B cell (primary cell): ENCODE measurements around the gene JAML. TPM values are rescaled to one million over a fixed set of nuclear protein-coding genes. Genes with fewer than 3 reads are reported as not detected.

ENCODE experiments used
- ATAC-seq: fragments of 200-7000 bp; cut with Tn5 transposase; one replicate; pipeline ENCODE4 v1.10.0; 2021; ENCODE audit warnings: low read depth, mild to moderate bottlenecking, moderate number of reproducible peaks, moderate library complexity
- CTCF ChIA-PET: fragments of 350-600 bp; sonication (Branson Sonifier 250); formaldehyde crosslinking; loops from one replicate; lab custom pipeline; 2021; ENCODE audit warnings: antibody characterized with exemption, inconsistent platforms; lab: Charles Lee
- POLR2A ChIA-PET: fragments of 350-600 bp; sonication (Branson Sonifier 250); formaldehyde crosslinking; loops from one replicate; lab custom pipeline; 2021; ENCODE audit warnings: antibody characterized with exemption; lab: Charles Lee
- DNase-seq: peaks from one replicate; pipeline ENCODE4 v3.0.0; 2013
- H2AFZ ChIP-seq: 2 replicates; pipeline ENCODE4 v1.6.1; 2012; ENCODE audit warnings: mild to moderate bottlenecking, low read depth, low read length; ENCODE audit not compliant: insufficient read depth, poor library complexity, severe bottlenecking
- H3K27ac ChIP-seq, 2 donors: 1 replicate in 1 of 2; 2 replicates in 1 of 2; pipeline ENCODE4 v1.5.1; 2012 to 2013; ENCODE audit warnings: low read length in 2 of 2, mild to moderate bottlenecking in 2 of 2, moderate library complexity in 1 of 2
- H3K27me3 ChIP-seq, 4 experiments: fragments of 200-600 bp in 1 of 4; sonication (generic) in 1 of 4; replicated peaks in 1 of 4; 1 replicate in 2 of 4; 2 replicates in 2 of 4; pipeline versions ENCODE4 v1.6.1 to v1.7.0; 2013 to 2016; ENCODE audit warnings: low read length in 3 of 4, mild to moderate bottlenecking in 2 of 4, mixed read lengths in 1 of 4, moderate library complexity in 1 of 4; ENCODE audit not compliant: insufficient read depth in 4 of 4, control insufficient read depth in 3 of 4; ENCODE audit errors: control extremely low read depth in 1 of 4
- H3K36me3 ChIP-seq, 2 experiments: replicated peaks in 1 of 2; 1 replicate in 1 of 2; 2 replicates in 1 of 2; pipeline versions ENCODE4 v1.6.1 to v1.7.1; 2013; ENCODE audit warnings: low read length in 1 of 2; ENCODE audit not compliant: insufficient read depth in 2 of 2, control insufficient read depth in 1 of 2; ENCODE audit errors: control extremely low read depth in 1 of 2, extremely low read depth in 1 of 2
- H3K4me1 ChIP-seq, 2 donors: fragments of 200-600 bp in 1 of 2; sonication (generic) in 1 of 2; 1 replicate in 1 of 2; 2 replicates in 1 of 2; pipeline versions ENCODE4 v1.5.1 to v1.6.1; 2013 to 2017; ENCODE audit warnings: low read length in 2 of 2; ENCODE audit not compliant: control insufficient read depth in 2 of 2, insufficient read depth in 2 of 2
- H3K4me2 ChIP-seq: replicated peaks from 2 replicates; pipeline ENCODE3; 2012; ENCODE audit warnings: mild to moderate bottlenecking, low read depth, low read length; ENCODE audit not compliant: poor library complexity, severe bottlenecking
- H3K4me3 ChIP-seq, 5 experiments: fragments of 200-600 bp in 1 of 5; sonication (generic) in 1 of 5; 1 replicate in 3 of 5; 2 replicates in 2 of 5; pipeline versions ENCODE4 v1.5.1 to v1.7.0; 2011 to 2016; ENCODE audit warnings: low read length in 4 of 5, mild to moderate bottlenecking in 4 of 5, low read depth in 2 of 5, control low read depth in 1 of 5, moderate library complexity in 1 of 5; ENCODE audit not compliant: insufficient read depth in 1 of 5; ENCODE audit errors: control extremely low read depth in 1 of 5, extremely low read depth in 1 of 5
- H3K79me2 ChIP-seq: fragments of 200-600 bp; sonication (generic); one replicate; pipeline ENCODE4 v1.6.0; 2016; ENCODE audit warnings: low read length; ENCODE audit not compliant: control insufficient read depth, insufficient read depth
- H3K9ac ChIP-seq: fragments of 200-600 bp; sonication (generic); 2 replicates; pipeline ENCODE4 v1.6.1; 2017; ENCODE audit warnings: mild to moderate bottlenecking, low read length, moderate library complexity
- H3K9me3 ChIP-seq, 3 donors: one replicate each; pipeline versions ENCODE4 v1.6.1 to v1.7.1; 2013; ENCODE audit warnings: low read length in 2 of 3; ENCODE audit not compliant: control insufficient read depth in 2 of 3, insufficient read depth in 1 of 3; ENCODE audit errors: control extremely low read depth in 1 of 3
- H4K20me1 ChIP-seq: 2 replicates; pipeline ENCODE4 v1.6.0; 2012; ENCODE audit warnings: mild to moderate bottlenecking, low read length; ENCODE audit not compliant: insufficient read depth, control insufficient read depth, poor library complexity, severe bottlenecking
- H3K27ac Mint-ChIP-seq: one replicate; pipeline ENCODE4 v1.8.0; 2021; ENCODE audit warnings: mixed read lengths
- H3K27me3 Mint-ChIP-seq: one replicate; pipeline ENCODE4 v1.8.0; 2021; ENCODE audit warnings: mixed read lengths
- H3K4me1 Mint-ChIP-seq: one replicate; pipeline ENCODE4 v1.8.0; 2021; ENCODE audit warnings: mixed read lengths
- H3K4me3 Mint-ChIP-seq: one replicate; pipeline ENCODE4 v1.8.0; 2021; ENCODE audit warnings: mixed read lengths
- H3K9me3 Mint-ChIP-seq: one replicate; pipeline ENCODE4 v1.8.0; 2022; ENCODE audit warnings: mixed read lengths; ENCODE audit not compliant: insufficient read depth
- CTCF ChIP-seq: fragments of 200-600 bp; IDR thresholded peaks from one replicate; pipeline ENCODE4 v1.8.0; 2022; ENCODE audit warnings: antibody characterized with exemption, mild to moderate bottlenecking
- EZH2 ChIP-seq: IDR thresholded peaks from 2 replicates; pipeline ENCODE4 v1.6.1; 2012; ENCODE audit warnings: borderline replicate concordance, low read depth, mild to moderate bottlenecking, moderate library complexity, low read length; ENCODE audit not compliant: insufficient read depth, poor library complexity, severe bottlenecking
- WGBS: methylation state at CpG from one replicate; pipeline ENCODE4 v1.1.5; 2013; ENCODE audit warnings: missing lambda C conversion rate; ENCODE audit not compliant: insufficient coverage; 5-methylcytosine and 5-hydroxymethylcytosine counted together
- intact Hi-C: fragments of 100-400 bp; cut with micrococcal nuclease; formaldehyde crosslinking; loops from one replicate; pipeline ENCODE4 v1.10.0; 2022
- polyA plus RNA-seq: library from polyadenylated mRNA; depleted of rRNA; stranded (reverse); fragments of >200 nt; gene quantifications from 2 replicates; pipeline ENCODE4 v1.2.3, GENCODE V29; 2012
- total RNA-seq, 2 donors: library from RNA; stranded (reverse); fragments of 120-200 nt in 1 of 2; gene quantifications; 1 replicate in 1 of 2; 2 replicates in 1 of 2; pipeline versions ENCODE4 v1.2.3 to v1.2.4, GENCODE V29; 2013 to 2022

The JAML gene
- total and polyA plus RNA-seq, 2 donors (not counting 1 experiment from before 2014, with no cell fraction given): 1.0 to 9.6 TPM

GRCh38 chr11:118265954-118266353 is 41.1 kb upstream of the JAML start:
- WGBS: no CpG with 5 or more reads among the region's 1 CpG
- no peaks in the 10 kb centered on the region for H3K79me2 ChIP-seq
- ChIA-PET CTCF (interaction anchor here (1.4 to 2.5 kb wide), 3 partner anchors 15 to 67 kb away, joined by 3 to 26 read pairs (median 7); no protein-coding TSS in a partner anchor), POLR2A (no interaction called here)
- no peak for ATAC-seq
- H2AFZ ChIP-seq: no peak overlapping the region
- no peak overlapping the region for H3K27ac Mint-ChIP-seq
- intact Hi-C loops: loop anchor here (5.0 kb wide), 1 partner anchor 39 kb away; the partner anchor contains the start of gene JAML
- H3K4me3 ChIP-seq: no peak overlapping the region
- no peaks in the 10 kb centered on the region for H3K9me3 ChIP-seq
- no peak overlapping the region for H3K4me2 ChIP-seq
- no peak overlapping the region for H3K9ac ChIP-seq
- H3K4me1 ChIP-seq: peaks cover 9 to 11% of the 10 kb centered on the region in 2 donors
- H3K4me1 Mint-ChIP-seq: peaks cover 10% of the 10 kb centered on the region
- H4K20me1 ChIP-seq: no peaks in the 10 kb centered on the region
- no peaks in the 10 kb centered on the region for H3K36me3 ChIP-seq
- peaks cover 0 to 55% (median 48%) of the 10 kb centered on the region in 4 experiments for H3K27me3 ChIP-seq
- no peak overlapping the region for H3K4me3 Mint-ChIP-seq
- H3K27ac ChIP-seq: no peak overlapping the region
- no peak for DNase-seq
- TF ChIP-seq CTCF: no peak
- TF ChIP-seq EZH2: no peak
- H3K9me3 Mint-ChIP-seq: no peaks in the 10 kb centered on the region
- peaks cover 54% of the 10 kb centered on the region for H3K27me3 Mint-ChIP-seq
